CD14-positive monocyte (primary cell): ENCODE measurements around the gene FLNA. TPM values are rescaled to one million over a fixed set of nuclear protein-coding genes. Genes with fewer than 3 reads are reported as not detected.

Experiments used
- DNase-seq, 3 donors: peaks; one replicate each; pipeline ENCODE4 v3.0.0-alpha.2; 2011 to 2022
- H2AFZ ChIP-seq: 2 replicates; pipeline ENCODE4 v1.6.0; 2012; ENCODE audit warnings: mild to moderate bottlenecking, low read depth, low read length, inconsistent platforms; ENCODE audit not compliant: insufficient read depth, poor library complexity, severe bottlenecking
- H3K27ac ChIP-seq, 2 donors: 1 replicate in 1 of 2; 2 replicates in 1 of 2; pipeline ENCODE4 v1.5.1; 2012 to 2013; ENCODE audit warnings: low read length in 2 of 2, control low read depth in 1 of 2, inconsistent platforms in 1 of 2, low read depth in 1 of 2, mild to moderate bottlenecking in 1 of 2
- H3K27me3 ChIP-seq, 2 donors: one replicate each; pipeline versions ENCODE4 v1.6.0 to v1.6.1; 2011 to 2013; ENCODE audit warnings: low read length in 2 of 2; ENCODE audit not compliant: control insufficient read depth in 2 of 2, insufficient read depth in 2 of 2
- H3K36me3 ChIP-seq, 2 donors: replicated peaks in 1 of 2; 1 replicate in 1 of 2; 2 replicates in 1 of 2; pipeline versions ENCODE4 v1.5.1 to v1.6.1; 2012 to 2013; ENCODE audit warnings: low read length in 2 of 2, control low read depth in 1 of 2, inconsistent platforms in 1 of 2, mild to moderate bottlenecking in 1 of 2; ENCODE audit not compliant: insufficient read depth in 2 of 2, control insufficient read depth in 1 of 2
- H3K4me1 ChIP-seq, 2 donors: 1 replicate in 1 of 2; 2 replicates in 1 of 2; pipeline versions ENCODE4 v1.5.1 to v1.6.1; 2012 to 2013; ENCODE audit warnings: low read length in 2 of 2, control low read depth in 1 of 2, inconsistent platforms in 1 of 2, mild to moderate bottlenecking in 1 of 2, moderate library complexity in 1 of 2; ENCODE audit not compliant: insufficient read depth in 2 of 2, control insufficient read depth in 1 of 2
- H3K4me2 ChIP-seq: replicated peaks from 2 replicates; pipeline ENCODE3; 2012; ENCODE audit warnings: low read length, moderate library complexity, mild to moderate bottlenecking; ENCODE audit not compliant: poor library complexity, severe bottlenecking; ENCODE audit errors: extremely low read depth
- H3K4me3 ChIP-seq, 3 experiments: fragments of 200-600 bp in 1 of 3; sonication (generic) in 1 of 3; replicated peaks in 1 of 3; 1 replicate in 2 of 3; 2 replicates in 1 of 3; pipeline ENCODE4 v1.5.1; 2011 to 2013; ENCODE audit warnings: low read length in 3 of 3, mild to moderate bottlenecking in 3 of 3, control low read depth in 2 of 3, low read depth in 2 of 3, inconsistent platforms in 1 of 3, moderate library complexity in 1 of 3
- H3K79me2 ChIP-seq: 2 replicates; pipeline ENCODE4 v1.6.0; 2012; ENCODE audit warnings: mild to moderate bottlenecking, control low read depth, inconsistent platforms, low read length, moderate library complexity; ENCODE audit not compliant: insufficient read depth
- H3K9ac ChIP-seq: 2 replicates; pipeline ENCODE4 v1.6.0; 2017; ENCODE audit warnings: low read length, mild to moderate bottlenecking; ENCODE audit not compliant: insufficient read depth, poor library complexity, severe bottlenecking
- H3K9me3 ChIP-seq, 2 donors: replicated peaks in 1 of 2; 1 replicate in 1 of 2; 2 replicates in 1 of 2; pipeline versions ENCODE4 v1.5.1 to v1.6.1; 2012 to 2013; ENCODE audit warnings: low read length in 2 of 2, control low read depth in 1 of 2; ENCODE audit not compliant: control insufficient read depth in 1 of 2, insufficient read depth in 1 of 2
- H4K20me1 ChIP-seq: 2 replicates; pipeline ENCODE4 v1.6.0; 2012; ENCODE audit warnings: mild to moderate bottlenecking, low read length, control low read depth, moderate library complexity; ENCODE audit not compliant: insufficient read depth
- H3K27ac Mint-ChIP-seq, 7 donors: one replicate each; pipeline ENCODE4 v1.8.0; 2020; ENCODE audit warnings: mild to moderate bottlenecking in 7 of 7, mixed read lengths in 7 of 7, moderate library complexity in 6 of 7, inconsistent platforms in 2 of 7
- H3K27me3 Mint-ChIP-seq, 3 donors: one replicate each; pipeline ENCODE4 v1.8.0; 2021 to 2022; ENCODE audit warnings: low read depth in 3 of 3, mild to moderate bottlenecking in 3 of 3, mixed read lengths in 3 of 3, moderate library complexity in 3 of 3, inconsistent platforms in 1 of 3
- H3K36me3 Mint-ChIP-seq, 2 donors: one replicate each; pipeline ENCODE4 v1.8.0; 2020; ENCODE audit warnings: mixed read lengths in 2 of 2, inconsistent platforms in 1 of 2, mild to moderate bottlenecking in 1 of 2
- H3K4me1 Mint-ChIP-seq: one replicate; pipeline ENCODE4 v1.8.0; 2020; ENCODE audit warnings: mild to moderate bottlenecking, mixed read lengths
- H3K4me3 Mint-ChIP-seq, 2 donors: one replicate each; pipeline ENCODE4 v1.8.0; 2020; ENCODE audit warnings: mild to moderate bottlenecking in 2 of 2, mixed read lengths in 2 of 2, moderate library complexity in 1 of 2
- H3K9me3 Mint-ChIP-seq, 7 donors: one replicate each; pipeline ENCODE4 v1.8.0; 2020 to 2022; ENCODE audit warnings: mixed read lengths in 7 of 7, mild to moderate bottlenecking in 6 of 7, moderate library complexity in 6 of 7, inconsistent platforms in 2 of 7
- WGBS: methylation state at CpG from one replicate; pipeline ENCODE4 v1.1.5; 2013; ENCODE audit warnings: missing lambda C conversion rate; ENCODE audit not compliant: insufficient coverage; 5-methylcytosine and 5-hydroxymethylcytosine counted together
- intact Hi-C, 2 donors: fragments of 100-400 bp; cut with micrococcal nuclease; formaldehyde crosslinking; loops; one replicate each; pipeline versions ENCODE4 v1.15.0 to v1.15.1; 2023
- polyA plus RNA-seq, 3 donors: library from polyadenylated mRNA; depleted of rRNA in 1 of 3; unstranded in 2 of 3; stranded (reverse) in 1 of 3; fragments of 300-500 nt in 2 of 3; fragments of >200 nt in 1 of 3; fragmentation: Illumina TruSeq in 2 of 3; gene quantifications; 1 replicate in 2 of 3; 2 replicates in 1 of 3; pipeline ENCODE4 v1.2.3, GENCODE V29; 2012 to 2021
- TF ChIP-seq, protein P1 (sequence below): fragments of 200-600 bp; IDR thresholded peaks from one replicate; pipeline ENCODE4 v1.8.0; 2022; ENCODE audit warnings: antibody characterized with exemption, mild to moderate bottlenecking

FLNA gene
- polyA plus RNA-seq, 3 donors = 111 to 874 (median 219) TPM

- WGBS = no CpG with 5 or more reads among the region's 7 CpGs
- Mint-ChIP-seq H3K9me3 (peaks cover 0 to 4% (median 0%) of the 10 kb centered on the region in 7 donors), H3K4me1 (peaks cover 6% of the 10 kb centered on the region), H3K4me3 (no peak overlapping the region), H3K27ac (peak overlapping the region in 3 of 7 donors; percentile 68 to 72 (median 72)), H3K27me3 (peaks cover 0 to 3% (median 0%) of the 10 kb centered on the region in 3 donors), H3K36me3 (peaks cover 15 to 38% of the 10 kb centered on the region in 2 donors)
- TF ChIP-seq, protein P1, sequence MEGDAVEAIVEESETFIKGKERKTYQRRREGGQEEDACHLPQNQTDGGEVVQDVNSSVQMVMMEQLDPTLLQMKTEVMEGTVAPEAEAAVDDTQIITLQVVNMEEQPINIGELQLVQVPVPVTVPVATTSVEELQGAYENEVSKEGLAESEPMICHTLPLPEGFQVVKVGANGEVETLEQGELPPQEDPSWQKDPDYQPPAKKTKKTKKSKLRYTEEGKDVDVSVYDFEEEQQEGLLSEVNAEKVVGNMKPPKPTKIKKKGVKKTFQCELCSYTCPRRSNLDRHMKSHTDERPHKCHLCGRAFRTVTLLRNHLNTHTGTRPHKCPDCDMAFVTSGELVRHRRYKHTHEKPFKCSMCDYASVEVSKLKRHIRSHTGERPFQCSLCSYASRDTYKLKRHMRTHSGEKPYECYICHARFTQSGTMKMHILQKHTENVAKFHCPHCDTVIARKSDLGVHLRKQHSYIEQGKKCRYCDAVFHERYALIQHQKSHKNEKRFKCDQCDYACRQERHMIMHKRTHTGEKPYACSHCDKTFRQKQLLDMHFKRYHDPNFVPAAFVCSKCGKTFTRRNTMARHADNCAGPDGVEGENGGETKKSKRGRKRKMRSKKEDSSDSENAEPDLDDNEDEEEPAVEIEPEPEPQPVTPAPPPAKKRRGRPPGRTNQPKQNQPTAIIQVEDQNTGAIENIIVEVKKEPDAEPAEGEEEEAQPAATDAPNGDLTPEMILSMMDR = no peak
- Histone ChIP-seq H3K27me3 (no peaks in the 10 kb centered on the region), H3K9me3 (no peaks in the 10 kb centered on the region), H3K4me1 (peaks cover 12 to 15% of the 10 kb centered on the region in 2 donors), H3K79me2 (peaks cover 11% of the 10 kb centered on the region), H3K27ac (no peak overlapping the region), H3K4me3 (no peak overlapping the region), H3K9ac (no peak overlapping the region), H2AFZ (no peak overlapping the region), H4K20me1 (no peaks in the 10 kb centered on the region), H3K4me2 (no peak overlapping the region), H3K36me3 (peaks cover 19 to 41% of the 10 kb centered on the region in 2 donors)
- intact Hi-C loops = no loop called here
- no peak for DNase-seq
Measured at GRCh38 chrX:154417157-154417556, 42.7 kb upstream of the FLNA start.

- Mint-ChIP-seq H3K27ac (peak overlapping the region; percentile 25 to 92 (median 90)), H3K9me3 (peaks cover 0 to 8% (median 2%) of the 10 kb centered on the region in 7 donors), H3K4me1 (peaks cover 16% of the 10 kb centered on the region), H3K4me3 (no peak overlapping the region), H3K36me3 (peaks cover 8 to 15% of the 10 kb centered on the region in 2 donors), H3K27me3 (peaks cover 0 to 6% (median 4%) of the 10 kb centered on the region in 3 donors)
- Histone ChIP-seq H3K36me3 (peaks cover 7 to 15% of the 10 kb centered on the region in 2 donors), H3K4me1 (peaks cover 34% of the 10 kb centered on the region in 2 donors), H2AFZ (no peak overlapping the region), H3K9ac (no peak overlapping the region), H3K4me2 (peak overlapping the region; percentile 74), H4K20me1 (no peaks in the 10 kb centered on the region), H3K27ac (peak overlapping the region; percentile 80 to 89), H3K27me3 (no peaks in the 10 kb centered on the region), H3K9me3 (no peaks in the 10 kb centered on the region), H3K4me3 (peak overlapping the region in 1 of 3 experiments; percentile 76), H3K79me2 (peaks cover 34% of the 10 kb centered on the region)
- DNase-seq = no peak
- TF ChIP-seq, protein P1 = no peak
- intact Hi-C loops = loop anchor here in 1 of 2 donors (2.0 kb wide), 1 partner anchor 14 kb away; no protein-coding TSS in a partner anchor
- WGBS = 20% methylated on average over 1 of the region's 8 CpGs
Measured at GRCh38 chrX:154413142-154413541, 38.7 kb upstream of the FLNA start.
